Stimulated activated CD4-positive, alpha-beta T cell treated with anti-CD3 and anti-CD28 coated beads, Interleukin-4, amount 100 ng/mL, for 24 hours (primary cell): ENCODE results near the gene LRRC27.
A peak's percentile ranks its signal among the peaks of the same experiment; 100 is the strongest.
"Not testable (repeated sequence)": the region's sequence is repeated elsewhere in the genome, so short reads cannot be mapped to it uniquely, and the experiment has no call there.

Experiments
- DNase-seq: peaks from one replicate; pipeline ENCODE4 v3.0.0-alpha.2; 2020

Gene LRRC27

GRCh38 chr10:132316133-132316532, 15.9 kb upstream of the LRRC27 start:
- no peak for DNase-seq

GRCh38 chr10:132317477-132317876, 14.5 kb upstream of the LRRC27 start:
- not testable (repeated sequence) for DNase-seq

- peak; percentile 55 for DNase-seq
Observed at GRCh38 chr10:132319853-132320653, 11.9 kb upstream of the LRRC27 start.

GRCh38 chr10:132320654-132321469, 11.1 kb upstream of the LRRC27 start:
- no peak for DNase-seq

GRCh38 chr10:132321726-132322125, 10.3 kb upstream of the LRRC27 start:
- DNase-seq = no peak

GRCh38 chr10:132322586-132323048, 9.4 kb upstream of the LRRC27 start:
- no peak for DNase-seq

- no peak for DNase-seq
Observed at GRCh38 chr10:132324186-132324585, 7.8 kb upstream of the LRRC27 start.

- DNase-seq = no peak
Observed at GRCh38 chr10:132326344-132326889, 5.6 kb upstream of the LRRC27 start.

- DNase-seq = peak; percentile 71
Observed at GRCh38 chr10:132326925-132327324, 5.1 kb upstream of the LRRC27 start.

- DNase-seq = no peak
Observed at GRCh38 chr10:132328106-132328505, 3.9 kb upstream of the LRRC27 start.

- DNase-seq = no peak
Observed at GRCh38 chr10:132328738-132329137, 3.3 kb upstream of the LRRC27 start.

GRCh38 chr10:132329565-132330485, 2.2 kb upstream of the LRRC27 start:
- DNase-seq = peak; percentile 38

GRCh38 chr10:132330486-132330833, 1.5 kb upstream of the LRRC27 start:
- no peak for DNase-seq

GRCh38 chr10:132332433-132332754, 401 bp downstream of the LRRC27 start:
- no peak for DNase-seq

GRCh38 chr10:132333386-132333785, 1.4 kb downstream of the LRRC27 start:
- no peak for DNase-seq

- DNase-seq = no peak
Observed at GRCh38 chr10:132334631-132335188, 2.7 kb downstream of the LRRC27 start.

GRCh38 chr10:132335189-132336063, 3.4 kb downstream of the LRRC27 start:
- no peak for DNase-seq

- DNase-seq = no peak
Observed at GRCh38 chr10:132336064-132336746, 4.2 kb downstream of the LRRC27 start.

- no peak for DNase-seq
Observed at GRCh38 chr10:132336919-132337407, 5.0 kb downstream of the LRRC27 start.

GRCh38 chr10:132337854-132338253, 5.9 kb downstream of the LRRC27 start:
- not testable (repeated sequence) for DNase-seq

- DNase-seq = no peak
Observed at GRCh38 chr10:132338876-132339275, 6.9 kb downstream of the LRRC27 start.
